BLaER1 (cell line): ENCODE data around the gene UBL5.
"Not testable (repeated sequence)": the region's sequence is repeated elsewhere in the genome, so short reads cannot be mapped to it uniquely, and the experiment has no call there.

ENCODE experiments used
- H3K27ac ChIP-seq: shearing (Covaris generic); formaldehyde crosslinking; 2 replicates; pipeline ENCODE4 v1.8.1; 2022
- H3K27me3 ChIP-seq: shearing (Covaris generic); formaldehyde crosslinking; 2 replicates; pipeline ENCODE4 v1.8.1; 2022
- H3K36me3 ChIP-seq: shearing (Covaris generic); formaldehyde crosslinking; 2 replicates; pipeline ENCODE4 v1.8.1; 2022
- H3K4me1 ChIP-seq: shearing (Covaris generic); formaldehyde crosslinking; 2 replicates; pipeline ENCODE4 v1.8.1; 2022
- H3K4me2 ChIP-seq: shearing (Covaris generic); formaldehyde crosslinking; 2 replicates; pipeline ENCODE4 v1.8.1; 2022
- H3K4me3 ChIP-seq: shearing (Covaris generic); formaldehyde crosslinking; 2 replicates; pipeline ENCODE4 v1.8.1; 2022
- H3K9ac ChIP-seq: shearing (Covaris generic); formaldehyde crosslinking; 2 replicates; pipeline ENCODE4 v1.8.1; 2022
- H3K9me3 ChIP-seq: shearing (Covaris generic); formaldehyde crosslinking; 2 replicates; pipeline ENCODE4 v1.8.1; 2022
- H4K20me1 ChIP-seq: shearing (Covaris generic); formaldehyde crosslinking; 2 replicates; pipeline ENCODE4 v1.8.1; 2022
- Cebpa-rat ChIP-seq: shearing (Covaris generic); IDR thresholded peaks from 2 replicates; pipeline ENCODE4 v1.8.1; 2022

UBL5 gene

GRCh38 chr19:9827289-9828238 lies at the start of gene UBL5:
Gene UBL5, plus strand, starts transcription at chr19:9827918. Its CDS starts 420 bp downstream, at chr19:9828338.
- Histone ChIP-seq H3K27me3 (no peaks in the 10 kb centered on the region), H3K4me1 (peaks cover 49% of the 10 kb centered on the region), H3K27ac (peak within 1 kb of the TSS; percentile 86), H3K4me3 (peak within 1 kb of the TSS; percentile 96), H3K9me3 (no peaks in the 10 kb centered on the region), H4K20me1 (peaks cover 79% of the 10 kb centered on the region), H3K4me2 (peak within 1 kb of the TSS; percentile 99), H3K36me3 (peaks cover 61% of the 10 kb centered on the region), H3K9ac (peak within 1 kb of the TSS; percentile 94)
- TF ChIP-seq Cebpa-rat, result no peak

- peaks cover 22% of the 10 kb centered on the region for H3K9me3 ChIP-seq
- H4K20me1 ChIP-seq, result no peaks in the 10 kb centered on the region
- no peak overlapping the region for H3K4me2 ChIP-seq
- H3K27me3 ChIP-seq, result no peaks in the 10 kb centered on the region
- H3K36me3 ChIP-seq, result no peaks in the 10 kb centered on the region
- no peak overlapping the region for H3K27ac ChIP-seq
- TF ChIP-seq Cebpa-rat, result no peak
- no peak overlapping the region for H3K4me3 ChIP-seq
- peaks cover 18% of the 10 kb centered on the region for H3K4me1 ChIP-seq
- no peak overlapping the region for H3K9ac ChIP-seq
These were observed 45.4 kb upstream of the UBL5 start for GRCh38 chr19:9782338-9782737.

GRCh38 chr19:9784163-9784496 lies 43.6 kb upstream of the UBL5 start:
- not testable (repeated sequence) for H3K9ac ChIP-seq

GRCh38 chr19:9785367-9786331 lies 42.1 kb upstream of the UBL5 start:
- peak overlapping the region; percentile 77 for H3K4me3 ChIP-seq
- H3K4me2 ChIP-seq, result peak overlapping the region; percentile 82
- H3K9me3 ChIP-seq, result no peaks in the 10 kb centered on the region
- H3K4me1 ChIP-seq, result peaks cover 18% of the 10 kb centered on the region
- H4K20me1 ChIP-seq, result no peaks in the 10 kb centered on the region
- H3K27me3 ChIP-seq, result no peaks in the 10 kb centered on the region
- H3K9ac ChIP-seq, result peak overlapping the region; percentile 80
- TF ChIP-seq Cebpa-rat, result no peak
- H3K36me3 ChIP-seq, result no peaks in the 10 kb centered on the region
- peak overlapping the region; percentile 83 for H3K27ac ChIP-seq

More at GRCh38 chr19:9784163-9784496, 43.6 kb upstream of the UBL5 start:
- peak overlapping the region; percentile 82 for H3K4me2 ChIP-seq
- not testable (repeated sequence) for H4K20me1 ChIP-seq, H3K27me3 ChIP-seq, H3K4me3 ChIP-seq, H3K27ac ChIP-seq, H3K9me3 ChIP-seq, H3K36me3 ChIP-seq
- peaks cover 18% of the 10 kb centered on the region for H3K4me1 ChIP-seq

- Histone ChIP-seq H3K36me3 (no peaks in the 10 kb centered on the region), H3K27ac (peak overlapping the region; percentile 83), H3K4me2 (peak overlapping the region; percentile 70), H3K27me3 (no peaks in the 10 kb centered on the region), H3K9ac (peak overlapping the region; percentile 80), H3K4me3 (peak overlapping the region; percentile 77), H4K20me1 (no peaks in the 10 kb centered on the region), H3K9me3 (no peaks in the 10 kb centered on the region), H3K4me1 (peaks cover 25% of the 10 kb centered on the region)
- no peak for TF ChIP-seq Cebpa-rat
These were observed 41.4 kb upstream of the UBL5 start for GRCh38 chr19:9786342-9786741.

- no peak overlapping the region for H3K27ac ChIP-seq
- no peaks in the 10 kb centered on the region for H4K20me1 ChIP-seq
- 0 out of 2 replicates have a peak overlapping the region, but pooled peaks have one; percentile 77 for H3K4me3 ChIP-seq
- no peak for TF ChIP-seq Cebpa-rat
- peaks cover 26% of the 10 kb centered on the region for H3K4me1 ChIP-seq
- no peaks in the 10 kb centered on the region for H3K36me3 ChIP-seq
- H3K9me3 ChIP-seq, result no peaks in the 10 kb centered on the region
- H3K27me3 ChIP-seq, result no peaks in the 10 kb centered on the region
- no peak overlapping the region; the same call in 1 of the 2 replicates for H3K9ac ChIP-seq
- H3K4me2 ChIP-seq, result peak overlapping the region; percentile 70
These were observed 40.9 kb upstream of the UBL5 start for GRCh38 chr19:9786819-9787218.

GRCh38 chr19:9788604-9789003 lies 39.1 kb upstream of the UBL5 start:
- H4K20me1 ChIP-seq, H3K9ac ChIP-seq, H3K4me3 ChIP-seq, H3K36me3 ChIP-seq, H3K4me2 ChIP-seq, H3K27me3 ChIP-seq, H3K27ac ChIP-seq, H3K9me3 ChIP-seq: not testable (repeated sequence)
- H3K4me1 ChIP-seq, result peaks cover 31% of the 10 kb centered on the region

GRCh38 chr19:9789066-9789465 lies 38.7 kb upstream of the UBL5 start:
- no peak overlapping the region for H3K9ac ChIP-seq
- no peak for TF ChIP-seq Cebpa-rat
- no peaks in the 10 kb centered on the region for H3K27me3 ChIP-seq
- H3K4me3 ChIP-seq, result no peak overlapping the region
- H3K4me1 ChIP-seq, result peaks cover 31% of the 10 kb centered on the region
- no peaks in the 10 kb centered on the region for H3K36me3 ChIP-seq
- H3K9me3 ChIP-seq, result no peaks in the 10 kb centered on the region
- H3K27ac ChIP-seq, result no peak overlapping the region
- H3K4me2 ChIP-seq, result no peak overlapping the region
- H4K20me1 ChIP-seq, result no peaks in the 10 kb centered on the region

- peaks cover 26% of the 10 kb centered on the region for H3K4me1 ChIP-seq
- not testable (repeated sequence) for H3K4me2 ChIP-seq, H3K27ac ChIP-seq, H3K27me3 ChIP-seq, H4K20me1 ChIP-seq, H3K4me3 ChIP-seq, H3K36me3 ChIP-seq, H3K9me3 ChIP-seq, H3K9ac ChIP-seq
These were observed 38.1 kb upstream of the UBL5 start for GRCh38 chr19:9789579-9789978.

GRCh38 chr19:9791073-9791367 lies 36.7 kb upstream of the UBL5 start:
- H3K4me3 ChIP-seq, result peak overlapping the region; percentile 66
- not testable (repeated sequence) for H4K20me1 ChIP-seq, H3K36me3 ChIP-seq, H3K27me3 ChIP-seq, H3K27ac ChIP-seq, H3K9me3 ChIP-seq
- H3K4me2 ChIP-seq, result peak overlapping the region; percentile 72
- peaks cover 22% of the 10 kb centered on the region for H3K4me1 ChIP-seq
- H3K9ac ChIP-seq, result 0 out of 2 replicates have a peak overlapping the region, but pooled peaks have one; percentile 6
